Ureter (tissue), 1 donor: ENCODE results near the gene POGLUT2. TPM values are rescaled to one million over a fixed set of nuclear protein-coding genes. Genes with fewer than 3 reads are reported as not detected.

Experiments used
- DNase-seq: peaks from one replicate; pipeline ENCODE4 v3.0.0-alpha.2; 2020; ENCODE audit warnings: low spot score
- total RNA-seq: library from RNA; stranded (reverse); gene quantifications from one replicate; pipeline ENCODE4 v1.2.4, GENCODE V29; 2023
- donor health status: DM: yes; HTN: yes; CAD: no.

The POGLUT2 gene
- 2.2 TPM for total RNA-seq

GRCh38 chr13:102798581-102799425 is at the start of gene POGLUT2, which contains the start of gene BIVM:
TSS of gene POGLUT2 (minus strand) at chr13:102798976. CDS start at chr13:102798670, 306 bp downstream.
TSS of gene BIVM (plus strand) at chr13:102799119. CDS start at chr13:102807268, 8,149 bp downstream.
- peak; percentile 94 for DNase-seq

- no peak for DNase-seq
Observed at GRCh38 chr13:102847272-102848234, 48.8 kb upstream of the POGLUT2 start.

GRCh38 chr13:102846261-102847015 is 47.7 kb upstream of the POGLUT2 start:
- peak; percentile 55 for DNase-seq

GRCh38 chr13:102845630-102846260 is 47.0 kb upstream of the POGLUT2 start, which contains the start of gene ERCC5:
TSS of gene ERCC5 (plus strand) at chr13:102846032. CDS start at chr13:102846267, 235 bp downstream.
- peak; percentile 96 for DNase-seq

GRCh38 chr13:102845289-102845629 is 46.5 kb upstream of the POGLUT2 start:
- DNase-seq: no peak

GRCh38 chr13:102839462-102839861 is 40.7 kb upstream of the POGLUT2 start:
- DNase-seq: no peak

GRCh38 chr13:102838982-102839381 is 40.2 kb upstream of the POGLUT2 start:
- DNase-seq: no peak

- no peak for DNase-seq
Observed at GRCh38 chr13:102838273-102838672, 39.5 kb upstream of the POGLUT2 start.

GRCh38 chr13:102836471-102836870 is 37.7 kb upstream of the POGLUT2 start:
- no peak for DNase-seq

- DNase-seq: no peak
Observed at GRCh38 chr13:102830646-102831045, 31.9 kb upstream of the POGLUT2 start.

GRCh38 chr13:102825921-102826706 is 27.3 kb upstream of the POGLUT2 start:
- DNase-seq: no peak

GRCh38 chr13:102825400-102825799 is 26.6 kb upstream of the POGLUT2 start:
- no peak for DNase-seq

GRCh38 chr13:102817907-102818306 is 19.1 kb upstream of the POGLUT2 start:
- no peak for DNase-seq

- no peak for DNase-seq
Observed at GRCh38 chr13:102817241-102817640, 18.5 kb upstream of the POGLUT2 start.

- no peak for DNase-seq
Observed at GRCh38 chr13:102816708-102817107, 17.9 kb upstream of the POGLUT2 start.

GRCh38 chr13:102815788-102816187 is 17.0 kb upstream of the POGLUT2 start:
- no peak for DNase-seq

- no peak for DNase-seq
Observed at GRCh38 chr13:102814793-102815192, 16.0 kb upstream of the POGLUT2 start.

- DNase-seq: no peak
Observed at GRCh38 chr13:102814025-102814607, 15.3 kb upstream of the POGLUT2 start.

- no peak for DNase-seq
Observed at GRCh38 chr13:102812611-102813287, 14.0 kb upstream of the POGLUT2 start.
